Calu3 (cell line): ENCODE measurements around the gene MEI1. TPM values are rescaled to one million over a fixed set of nuclear protein-coding genes. Genes with fewer than 3 reads are reported as not detected.

Experiments
- BruUV-seq: library from RNA; stranded (reverse); fragments of 400-500 nt; replicated peaks from 2 replicates; lab custom pipeline; 2021; lab: Mats Ljungman, UMichigan
- CTCF ChIA-PET: fragments of 300-600 bp; sonication (Branson Sonifier 250); formaldehyde crosslinking; loops from one replicate; lab custom pipeline; 2022; ENCODE audit warnings: antibody characterized with exemption; lab: Charles Lee
- DNase-seq: peaks from one replicate; pipeline ENCODE4 v3.0.0; 2022
- H3K27ac Mint-ChIP-seq: one replicate; pipeline ENCODE4 v1.8.0; 2022; ENCODE audit warnings: mixed read lengths; ENCODE audit not compliant: unreplicated experiment
- H3K27me3 Mint-ChIP-seq: one replicate; pipeline ENCODE4 v1.8.0; 2022; ENCODE audit warnings: mixed read lengths; ENCODE audit not compliant: unreplicated experiment
- H3K36me3 Mint-ChIP-seq: one replicate; pipeline ENCODE4 v1.8.0; 2022; ENCODE audit warnings: mild to moderate bottlenecking, moderate library complexity, mixed read lengths; ENCODE audit not compliant: insufficient read depth, unreplicated experiment
- H3K4me1 Mint-ChIP-seq: one replicate; pipeline ENCODE4 v1.8.0; 2022; ENCODE audit warnings: mild to moderate bottlenecking, low read depth, mixed read lengths; ENCODE audit not compliant: unreplicated experiment
- H3K4me3 Mint-ChIP-seq: one replicate; pipeline ENCODE4 v1.8.0; 2022; ENCODE audit warnings: mild to moderate bottlenecking, low read depth, moderate library complexity, mixed read lengths; ENCODE audit not compliant: unreplicated experiment
- H3K9me3 Mint-ChIP-seq: one replicate; pipeline ENCODE4 v1.8.0; 2022; ENCODE audit warnings: low read depth, mixed read lengths; ENCODE audit not compliant: unreplicated experiment
- CTCF ChIP-seq: fragments of 200-600 bp; IDR thresholded peaks from one replicate; pipeline ENCODE4 v1.8.0; 2022; ENCODE audit warnings: antibody characterized with exemption; ENCODE audit not compliant: unreplicated experiment
- intact Hi-C: fragments of 100-400 bp; cut with micrococcal nuclease; formaldehyde crosslinking; loops from one replicate; pipeline ENCODE4 v1.10.0; 2022; ENCODE audit not compliant: unreplicated experiment
- total RNA-seq: library from RNA; stranded (reverse); gene quantifications from 2 replicates; pipeline ENCODE4 v1.2.3, GENCODE V29; 2022

The MEI1 gene
- total RNA-seq, 1 experiment from 2014 or later, result 0.68 TPM

- H3K4me1 Mint-ChIP-seq, result no peaks in the 10 kb centered on the region
- H3K27ac Mint-ChIP-seq, result no peak overlapping the region
- intact Hi-C loops, result no loop called here
- TF ChIP-seq CTCF, result no peak
- BruUV-seq, result no TSS peak
- no peak for DNase-seq
- H3K4me3 Mint-ChIP-seq, result no peak overlapping the region
- H3K9me3 Mint-ChIP-seq, result no peaks in the 10 kb centered on the region
- CTCF ChIA-PET, result interaction anchor here (0.7 kb wide), 1 partner anchor 74 kb away, joined by 7 read pairs; no protein-coding TSS in a partner anchor
- H3K36me3 Mint-ChIP-seq, result no peaks in the 10 kb centered on the region
- H3K27me3 Mint-ChIP-seq, result peaks cover 32% of the 10 kb centered on the region
These were observed 81.6 kb downstream of the MEI1 start for GRCh38 chr22:41780746-41781505.

- no TSS peak for BruUV-seq
- CTCF ChIA-PET, result interaction anchor here (0.6 kb wide), 1 partner anchor 83 kb away, joined by 3 read pairs; no protein-coding TSS in a partner anchor
- Mint-ChIP-seq H3K27me3 (peaks cover 32% of the 10 kb centered on the region), H3K27ac (no peak overlapping the region), H3K4me1 (no peaks in the 10 kb centered on the region), H3K9me3 (no peaks in the 10 kb centered on the region), H3K4me3 (no peak overlapping the region), H3K36me3 (no peaks in the 10 kb centered on the region)
- no peak for DNase-seq
- intact Hi-C loops, result no loop called here
- TF ChIP-seq CTCF, result no peak
These were observed 82.2 kb downstream of the MEI1 start for GRCh38 chr22:41781507-41781906.

GRCh38 chr22:41782316-41782715, 83.0 kb downstream of the MEI1 start:
- H3K27me3 Mint-ChIP-seq, result peaks cover 32% of the 10 kb centered on the region
- BruUV-seq, result no TSS peak
- DNase-seq, result no peak
- intact Hi-C loops, result no loop called here
- H3K27ac Mint-ChIP-seq, result no peak overlapping the region
- no peak overlapping the region for H3K4me3 Mint-ChIP-seq
- no peaks in the 10 kb centered on the region for H3K4me1 Mint-ChIP-seq
- H3K9me3 Mint-ChIP-seq, result no peaks in the 10 kb centered on the region
- no peak for TF ChIP-seq CTCF
- no peaks in the 10 kb centered on the region for H3K36me3 Mint-ChIP-seq
- CTCF ChIA-PET, result no interaction called here

GRCh38 chr22:41782751-41783150, 83.4 kb downstream of the MEI1 start:
- Mint-ChIP-seq H3K4me3 (no peak overlapping the region), H3K36me3 (no peaks in the 10 kb centered on the region), H3K4me1 (no peaks in the 10 kb centered on the region), H3K27me3 (peaks cover 32% of the 10 kb centered on the region), H3K27ac (no peak overlapping the region), H3K9me3 (no peaks in the 10 kb centered on the region)
- CTCF ChIA-PET, result no interaction called here
- no peak for TF ChIP-seq CTCF
- DNase-seq, result no peak
- no TSS peak for BruUV-seq
- intact Hi-C loops, result no loop called here
